Measurements from ENCODE around the gene SDCCAG8.

SDCCAG8 gene

GRCh38 chr1:243394601-243395464 is 139.0 kb downstream of the SDCCAG8 start:
- DNase-seq: no peak

- no peak for DNase-seq
These were observed 140.6 kb downstream of the SDCCAG8 start for GRCh38 chr1:243396424-243396823.

- DNase-seq: no peak
These were observed 141.0 kb downstream of the SDCCAG8 start for GRCh38 chr1:243396876-243397275.

DNA sequence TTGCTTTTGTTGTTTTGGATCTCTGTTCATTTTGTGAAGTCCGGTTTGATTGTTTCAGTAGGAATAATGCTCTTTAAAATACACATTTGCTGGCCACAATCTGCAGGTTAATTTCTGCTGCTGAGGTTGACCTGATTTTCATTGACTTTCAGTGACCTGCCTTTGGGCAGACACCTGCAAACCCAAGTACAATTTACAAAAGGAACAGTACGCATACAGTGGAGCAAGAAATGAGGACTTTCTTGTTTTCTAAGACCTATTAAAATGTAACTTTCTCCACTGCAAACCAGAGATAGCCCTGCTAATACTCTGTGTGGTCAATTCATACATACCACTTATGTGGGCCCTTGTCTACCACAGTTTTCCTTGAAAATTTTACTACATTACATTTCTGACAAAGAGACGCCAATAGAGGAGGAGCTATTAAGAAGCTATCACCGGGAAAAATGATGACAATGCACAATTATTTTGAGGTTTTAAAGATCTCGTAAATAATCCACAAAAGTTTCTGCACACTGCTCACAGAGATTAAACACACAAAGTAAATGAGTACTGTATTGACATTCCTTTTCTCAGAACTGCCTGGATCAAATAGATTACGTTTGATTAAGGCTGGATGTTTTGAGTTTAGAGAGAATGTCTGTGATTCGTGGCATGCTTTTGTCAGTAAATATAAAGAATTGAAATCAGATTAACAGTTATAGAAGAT is 141.9 kb downstream of the SDCCAG8 start:
- DNase-seq: no peak

- no peak for DNase-seq
These were observed 143.8 kb downstream of the SDCCAG8 start for GRCh38 chr1:243399561-243400155.

DNA sequence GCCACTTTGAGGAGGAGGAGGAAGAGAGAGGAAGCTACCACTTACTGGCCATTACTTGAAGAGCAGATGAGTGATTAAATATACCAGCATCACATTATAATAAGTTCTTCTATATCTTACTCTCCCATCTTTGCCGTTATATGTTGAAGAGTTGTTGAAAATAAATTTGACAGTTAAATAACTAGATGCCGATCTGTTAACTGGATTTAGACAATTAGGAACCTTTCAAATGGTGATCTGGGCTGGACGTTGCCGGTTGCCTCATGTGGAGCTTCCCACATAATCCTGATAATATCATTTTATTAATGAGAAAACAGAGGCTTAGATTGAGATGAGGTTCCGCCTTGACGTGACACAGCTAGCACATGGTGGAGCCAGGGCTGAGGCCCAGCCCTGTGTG is 147.0 kb downstream of the SDCCAG8 start:
- DNase-seq: no peak

DNA sequence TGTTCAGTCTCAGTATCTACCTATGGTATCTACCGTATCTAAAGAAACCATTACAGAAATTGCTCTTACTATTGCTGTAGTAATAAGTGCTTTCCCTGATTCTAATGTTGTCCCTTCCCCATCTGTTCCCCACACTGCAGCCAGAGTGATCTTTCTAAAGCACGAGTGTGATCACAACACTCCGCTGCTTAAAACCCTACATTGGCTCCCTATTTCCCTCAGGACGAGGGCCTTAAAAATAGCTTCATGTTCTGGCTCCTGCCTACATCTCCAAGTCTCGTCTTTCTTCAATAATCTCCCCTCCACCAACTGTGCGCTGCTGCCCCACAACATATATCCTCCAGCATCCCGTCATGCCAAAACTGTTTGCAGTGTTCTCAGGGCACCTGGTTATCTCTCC is 150.6 kb downstream of the SDCCAG8 start:
- DNase-seq: no peak

DNA sequence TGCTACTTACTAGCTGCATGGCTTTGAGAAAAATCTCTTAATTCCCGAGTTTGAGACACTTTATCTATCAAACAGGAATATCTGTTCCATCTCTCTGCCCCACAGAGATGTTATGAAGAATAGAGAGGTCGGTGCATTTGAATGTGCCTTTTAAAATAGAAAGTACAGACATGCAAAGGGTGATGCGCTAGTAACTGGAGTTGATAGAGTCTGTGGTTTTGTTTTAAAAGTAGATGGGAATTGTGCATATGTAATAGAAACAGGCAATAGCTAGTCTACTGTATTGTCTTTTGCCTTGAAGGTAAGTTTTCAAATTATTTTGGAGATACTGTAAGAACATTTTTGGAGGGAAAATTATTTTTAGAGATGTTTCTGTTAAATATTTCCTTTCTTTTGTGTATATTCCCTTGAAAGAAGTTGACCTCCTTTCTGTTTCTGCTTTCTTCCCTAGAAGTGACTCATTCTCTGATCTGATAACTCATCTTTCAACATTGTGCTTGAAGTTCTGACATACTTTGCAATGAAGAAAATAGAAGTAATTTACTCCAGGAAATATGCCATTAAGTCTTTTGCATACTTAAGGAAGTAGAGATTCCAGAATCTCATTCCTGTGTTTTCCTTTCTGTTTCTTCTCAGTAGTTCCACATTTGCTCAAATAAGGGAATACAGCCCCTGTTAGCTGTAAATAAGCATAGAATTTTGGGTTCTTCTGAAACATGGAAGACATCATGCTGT is 151.6 kb downstream of the SDCCAG8 start:
- peak; percentile 67 for DNase-seq

DNA sequence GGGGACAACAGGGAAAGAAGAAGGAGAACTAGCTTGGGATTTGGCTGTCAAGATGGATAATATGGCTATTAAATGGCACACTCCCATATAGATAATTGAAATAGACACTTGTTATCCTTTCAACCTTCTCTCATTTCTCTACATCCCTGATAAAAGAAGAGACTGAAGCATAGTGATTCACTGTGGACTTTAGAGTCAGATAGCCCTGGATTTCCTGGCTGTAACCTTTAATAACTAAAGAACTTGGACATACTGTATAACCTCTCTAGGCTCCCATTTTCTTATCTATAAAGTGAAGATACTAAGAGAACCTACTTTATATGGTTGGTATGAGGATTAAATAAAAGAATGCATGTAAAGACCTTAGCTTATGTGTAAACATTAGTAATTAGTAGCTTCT is 152.6 kb downstream of the SDCCAG8 start:
- no peak for DNase-seq

DNA sequence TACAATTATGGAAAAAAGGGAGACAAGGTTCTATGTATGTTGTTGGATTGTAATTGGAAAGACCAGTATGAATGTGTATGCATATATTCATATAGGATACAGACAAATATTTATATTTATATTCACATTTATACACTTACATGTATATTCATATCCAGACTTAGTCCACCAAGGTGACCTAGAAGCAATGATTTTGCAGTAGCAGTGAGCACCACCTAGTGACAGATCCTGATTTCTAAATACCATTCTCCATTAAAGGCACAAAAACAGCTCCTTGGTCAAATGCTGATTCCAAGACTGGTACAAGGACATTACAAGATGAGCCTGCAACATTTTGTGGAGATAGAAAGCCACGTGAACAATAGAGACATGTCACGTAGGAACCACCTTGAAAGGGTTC is 153.4 kb downstream of the SDCCAG8 start:
- DNase-seq: peak; percentile 40

DNA sequence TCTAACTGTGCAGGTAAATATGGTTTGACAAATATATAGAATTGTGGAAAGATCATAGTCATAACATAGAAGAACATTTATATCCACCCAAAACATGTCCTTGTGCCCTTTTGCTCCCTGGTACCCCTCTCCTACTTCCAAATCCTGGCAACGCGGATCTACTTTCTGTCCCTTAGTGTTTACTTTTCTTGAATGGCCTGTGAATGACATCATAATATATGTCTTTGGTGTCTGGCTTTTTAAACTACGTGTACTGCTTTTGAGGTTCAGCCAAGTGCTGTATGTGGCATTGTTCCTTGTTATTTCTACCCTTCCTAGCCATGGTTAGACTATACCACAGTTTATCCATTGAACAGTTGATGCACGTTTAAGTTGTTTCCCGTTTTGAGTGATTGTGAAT is 155.6 kb downstream of the SDCCAG8 start:
- no peak for DNase-seq

DNA sequence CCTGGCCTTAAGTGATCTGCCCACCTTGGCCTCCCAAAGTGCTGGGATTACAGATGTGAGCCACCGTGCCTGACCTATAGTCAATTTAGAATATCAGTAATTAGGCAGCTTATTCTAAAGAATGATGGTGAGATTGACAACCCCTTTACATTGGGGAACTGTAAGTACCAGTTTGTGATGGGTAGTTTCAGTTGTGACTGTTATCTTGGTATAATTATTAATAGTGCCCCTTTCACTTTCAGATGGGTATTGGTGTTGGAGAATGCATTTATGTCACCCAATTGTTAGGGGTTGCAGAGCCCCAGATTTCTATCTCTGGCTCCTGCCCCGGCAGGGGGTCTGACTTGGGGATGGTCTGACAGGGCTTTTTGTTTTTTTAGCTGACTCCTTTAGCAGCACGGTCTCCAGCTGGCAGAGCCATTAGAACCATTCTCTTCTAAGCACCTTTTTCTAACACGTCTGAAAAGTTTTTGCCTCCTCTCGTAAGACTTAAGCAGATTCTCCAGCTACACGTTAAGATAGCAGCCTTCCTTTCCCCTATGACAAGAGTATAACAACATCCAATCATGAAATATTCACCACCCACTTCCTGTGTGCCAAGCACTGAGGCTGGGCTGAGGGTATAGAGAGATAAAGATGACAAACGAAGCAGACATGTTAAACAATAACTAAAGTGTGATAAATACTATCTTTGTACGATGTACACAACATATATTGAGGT is 157.8 kb downstream of the SDCCAG8 start:
- DNase-seq: no peak

GRCh38 chr1:243414152-243414494 is 158.3 kb downstream of the SDCCAG8 start:
- no peak for DNase-seq

DNA sequence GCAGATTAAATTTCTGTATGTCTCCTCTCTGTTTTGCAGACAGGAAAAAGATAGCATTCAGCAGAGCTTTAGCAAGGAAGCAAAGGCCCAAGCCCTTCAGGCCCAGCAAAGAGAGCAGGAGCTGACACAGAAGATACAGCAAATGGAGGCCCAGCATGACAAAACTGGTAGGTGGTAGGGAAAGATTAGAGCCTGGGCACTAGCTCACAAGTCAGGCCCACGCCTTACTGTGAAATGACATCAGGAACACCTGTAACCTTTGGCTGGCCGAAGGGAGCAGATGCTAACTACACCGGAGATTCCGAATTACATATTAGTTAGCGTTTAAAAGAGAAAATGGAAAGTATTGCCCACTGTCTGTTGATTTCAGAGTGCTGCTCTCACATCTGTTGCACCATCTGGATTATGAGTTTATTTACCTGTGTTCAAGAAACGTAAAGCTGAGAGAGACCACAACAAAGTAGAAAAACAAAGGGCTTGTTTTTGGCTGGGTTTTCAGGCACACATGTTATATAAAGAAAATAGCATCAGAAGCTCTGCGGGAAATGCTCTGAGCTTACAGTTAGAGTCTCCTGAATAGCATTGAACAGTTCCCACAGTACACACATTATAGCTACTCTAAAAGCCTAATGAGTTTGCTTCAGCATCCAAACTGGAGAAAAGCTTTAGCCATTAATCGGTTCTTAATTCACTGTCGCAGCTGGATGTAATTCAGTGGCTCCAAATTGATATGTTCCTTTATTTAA is 160.0 kb downstream of the SDCCAG8 start:
- DNase-seq: no peak

DNA sequence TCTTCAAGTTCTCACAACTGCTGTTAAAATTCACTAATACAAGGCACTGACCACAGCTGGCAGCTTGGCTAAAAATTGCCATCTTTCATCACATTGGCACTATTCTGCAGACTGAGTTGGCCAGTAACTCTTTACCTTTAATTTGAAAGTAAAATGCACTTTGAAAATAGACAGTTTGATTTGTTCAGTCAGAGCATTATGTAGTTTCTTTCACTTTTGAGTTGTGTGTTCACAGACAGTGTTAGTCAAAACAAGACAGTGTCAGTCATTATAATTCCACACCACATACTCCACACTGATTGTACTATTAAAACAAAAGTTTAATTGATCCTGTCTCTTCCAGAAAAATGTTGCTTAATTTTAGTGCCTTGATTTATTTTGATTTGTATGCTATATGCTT is 160.7 kb downstream of the SDCCAG8 start:
- no peak for DNase-seq

DNA sequence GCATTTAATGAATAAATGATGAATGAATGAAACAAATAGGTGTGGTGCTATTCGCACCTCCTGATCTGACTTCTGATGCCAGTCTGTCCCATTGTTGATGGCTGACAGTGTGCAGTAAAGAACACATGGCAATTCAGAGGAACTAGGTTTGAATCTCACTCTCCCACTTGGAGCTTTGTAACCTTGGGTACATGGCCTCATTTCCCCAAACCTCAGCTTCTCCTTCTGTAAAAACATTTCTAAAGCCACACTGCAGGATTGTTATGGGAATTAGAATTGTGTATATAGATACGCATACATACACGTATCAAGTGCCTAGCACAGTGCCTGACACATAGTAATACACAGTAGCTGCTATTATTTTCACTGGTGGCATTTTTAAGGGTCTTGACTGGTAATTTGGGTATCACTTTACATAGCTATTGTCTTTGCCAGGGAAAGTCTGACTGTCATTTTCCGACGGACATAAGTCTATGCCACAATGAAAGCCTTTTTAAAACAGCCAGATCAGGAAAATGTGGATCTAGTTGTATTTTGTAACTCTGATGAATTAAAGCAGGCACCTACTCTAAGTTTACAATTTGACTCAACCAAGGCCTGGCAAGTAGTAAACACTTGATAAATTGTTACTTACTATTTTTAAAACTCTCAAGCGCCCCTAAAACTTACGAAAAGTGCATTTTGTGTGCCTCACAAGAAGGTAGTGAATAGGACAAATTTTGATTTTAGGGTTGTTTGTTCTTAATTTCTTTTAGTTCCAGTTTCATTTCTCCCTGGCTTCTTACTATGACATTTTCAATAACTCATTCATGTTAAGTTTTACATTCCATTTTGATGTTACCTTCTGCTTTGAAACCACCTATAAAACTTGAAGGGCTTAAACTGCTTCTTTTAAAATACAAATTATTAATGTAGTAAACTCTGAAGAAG is 164.4 kb downstream of the SDCCAG8 start:
- no peak for DNase-seq

- DNase-seq: no peak
These were observed 165.3 kb downstream of the SDCCAG8 start for GRCh38 chr1:243420946-243421685.

DNA sequence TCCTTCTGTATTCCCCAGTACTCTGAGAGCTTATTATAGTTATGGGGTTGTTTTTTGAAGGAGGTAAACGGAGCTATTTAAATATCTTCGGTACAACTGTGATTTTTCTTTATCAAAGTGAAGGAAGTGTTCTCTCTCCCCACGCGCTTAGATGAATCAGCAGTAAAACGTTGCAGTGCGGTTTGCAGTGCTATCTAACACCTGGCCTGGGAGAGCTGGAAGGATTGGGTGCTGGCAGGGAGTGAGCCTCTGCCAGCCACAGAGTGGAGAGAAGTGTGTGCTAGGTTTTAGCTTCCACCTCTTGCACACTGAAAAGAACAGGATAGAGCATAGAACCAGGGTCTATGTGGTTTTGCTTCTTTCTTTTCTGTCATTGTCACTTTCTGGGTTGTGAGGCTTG is 165.9 kb downstream of the SDCCAG8 start:
- DNase-seq: peak; percentile 95

- no peak for DNase-seq
These were observed 166.5 kb downstream of the SDCCAG8 start for GRCh38 chr1:243422362-243422761.

- DNase-seq: no peak
These were observed 172.2 kb downstream of the SDCCAG8 start for GRCh38 chr1:243428084-243428483.

Measured in OCI-M1 (cell line).